ENCODE data around the gene EAF2.

Gene EAF2

GRCh38 chr3:121819236-121819635, 15.8 kb upstream of the EAF2 start:
- H3K4me3 ChIP-seq (ENCODE audit: low read depth in 1 of 2, low read length in 2 of 2): no peak overlapping the region
- no peaks in the 10 kb centered on the region for H3K4me1 ChIP-seq (ENCODE audit: control insufficient read depth in 1 of 2, insufficient read depth in 2 of 2, low read length in 2 of 2)
- peaks cover 6 to 16% of the 10 kb centered on the region in 2 donors for H3K9me3 ChIP-seq (ENCODE audit: control insufficient read depth in 1 of 2, low read length in 2 of 2)
- no peak overlapping the region for H3K9ac ChIP-seq (ENCODE audit: low read depth in 1 of 2, low read length in 2 of 2)
- no peaks in the 10 kb centered on the region for H3K27me3 ChIP-seq (ENCODE audit: control insufficient read depth in 1 of 2, insufficient read depth in 2 of 2, low read length in 2 of 2)
- H3K27ac ChIP-seq (ENCODE audit: low read depth, low read length): no peak overlapping the region
- peaks cover 8 to 41% of the 10 kb centered on the region in 2 donors for H3K36me3 ChIP-seq (ENCODE audit: control insufficient read depth in 1 of 2, insufficient read depth in 2 of 2, low read length in 2 of 2)

GRCh38 chr3:121821421-121822199, 13.4 kb upstream of the EAF2 start:
- Histone ChIP-seq H3K27me3 (ENCODE audit: control insufficient read depth in 1 of 2, insufficient read depth in 2 of 2, low read length in 2 of 2) (no peaks in the 10 kb centered on the region), H3K36me3 (ENCODE audit: control insufficient read depth in 1 of 2, insufficient read depth in 2 of 2, low read length in 2 of 2) (peaks cover 13 to 62% of the 10 kb centered on the region in 2 donors), H3K4me3 (ENCODE audit: low read depth in 1 of 2, low read length in 2 of 2) (no peak overlapping the region)

GRCh38 chr3:121822973-121823372, 12.0 kb upstream of the EAF2 start:
- Histone ChIP-seq H3K4me1 (ENCODE audit: control insufficient read depth in 1 of 2, insufficient read depth in 2 of 2, low read length in 2 of 2) (peaks cover 0 to under 1% of the 10 kb centered on the region in 2 donors), H3K9ac (ENCODE audit: low read depth in 1 of 2, low read length in 2 of 2) (no peak overlapping the region), H3K4me3 (ENCODE audit: low read depth in 1 of 2, low read length in 2 of 2) (no peak overlapping the region), H3K27ac (ENCODE audit: low read depth, low read length) (no peak overlapping the region), H3K36me3 (ENCODE audit: control insufficient read depth in 1 of 2, insufficient read depth in 2 of 2, low read length in 2 of 2) (peaks cover 17 to 67% of the 10 kb centered on the region in 2 donors), H3K27me3 (ENCODE audit: control insufficient read depth in 1 of 2, insufficient read depth in 2 of 2, low read length in 2 of 2) (no peaks in the 10 kb centered on the region), H3K9me3 (ENCODE audit: control insufficient read depth in 1 of 2, low read length in 2 of 2) (peaks cover 6 to 11% of the 10 kb centered on the region in 2 donors)

More at GRCh38 chr3:121821421-121822199, 13.4 kb upstream of the EAF2 start:
- H3K27ac ChIP-seq (ENCODE audit: low read depth, low read length): no peak overlapping the region
- H3K9ac ChIP-seq (ENCODE audit: low read depth in 1 of 2, low read length in 2 of 2): no peak overlapping the region
- H3K9me3 ChIP-seq (ENCODE audit: control insufficient read depth in 1 of 2, low read length in 2 of 2): peaks cover 6 to 16% of the 10 kb centered on the region in 2 donors
- no peaks in the 10 kb centered on the region for H3K4me1 ChIP-seq (ENCODE audit: control insufficient read depth in 1 of 2, insufficient read depth in 2 of 2, low read length in 2 of 2)

- H3K36me3 ChIP-seq (ENCODE audit: control insufficient read depth in 1 of 2, insufficient read depth in 2 of 2, low read length in 2 of 2): peaks cover 2 to 15% of the 10 kb centered on the region in 2 donors
- no peaks in the 10 kb centered on the region for H3K9me3 ChIP-seq (ENCODE audit: control insufficient read depth in 1 of 2, low read length in 2 of 2)
- H3K27ac ChIP-seq (ENCODE audit: low read depth, low read length): peak overlapping the region; percentile 60
- H3K27me3 ChIP-seq (ENCODE audit: control insufficient read depth in 1 of 2, insufficient read depth in 2 of 2, low read length in 2 of 2): no peaks in the 10 kb centered on the region
- H3K9ac ChIP-seq (ENCODE audit: low read depth in 1 of 2, low read length in 2 of 2): peak overlapping the region; percentile 84 to 87
- peaks cover 14 to 26% of the 10 kb centered on the region in 2 donors for H3K4me1 ChIP-seq (ENCODE audit: control insufficient read depth in 1 of 2, insufficient read depth in 2 of 2, low read length in 2 of 2)
- peak overlapping the region; percentile 89 to 90 for H3K4me3 ChIP-seq (ENCODE audit: low read depth in 1 of 2, low read length in 2 of 2)
Measured at GRCh38 chr3:121834157-121834670, 795 bp upstream of the EAF2 start.

GRCh38 chr3:121835465-121835801, 424 bp downstream of the EAF2 start:
- Histone ChIP-seq H3K4me1 (ENCODE audit: control insufficient read depth in 1 of 2, insufficient read depth in 2 of 2, low read length in 2 of 2) (peaks cover 14 to 22% of the 10 kb centered on the region in 2 donors), H3K36me3 (ENCODE audit: control insufficient read depth in 1 of 2, insufficient read depth in 2 of 2, low read length in 2 of 2) (peaks cover 0 to 11% of the 10 kb centered on the region in 2 donors), H3K27me3 (ENCODE audit: control insufficient read depth in 1 of 2, insufficient read depth in 2 of 2, low read length in 2 of 2) (no peaks in the 10 kb centered on the region), H3K4me3 (ENCODE audit: low read depth in 1 of 2, low read length in 2 of 2) (peak overlapping the region; percentile 89 to 90), H3K9me3 (ENCODE audit: control insufficient read depth in 1 of 2, low read length in 2 of 2) (no peaks in the 10 kb centered on the region), H3K27ac (ENCODE audit: low read depth, low read length) (peak overlapping the region; percentile 75), H3K9ac (ENCODE audit: low read depth in 1 of 2, low read length in 2 of 2) (peak overlapping the region; percentile 87 to 93)

- H3K36me3 ChIP-seq (ENCODE audit: control insufficient read depth in 1 of 2, insufficient read depth in 2 of 2, low read length in 2 of 2): peaks cover 0 to 9% of the 10 kb centered on the region in 2 donors
- H3K27me3 ChIP-seq (ENCODE audit: control insufficient read depth in 1 of 2, insufficient read depth in 2 of 2, low read length in 2 of 2): no peaks in the 10 kb centered on the region
- H3K4me1 ChIP-seq (ENCODE audit: control insufficient read depth in 1 of 2, insufficient read depth in 2 of 2, low read length in 2 of 2): peaks cover 14 to 22% of the 10 kb centered on the region in 2 donors
- no peaks in the 10 kb centered on the region for H3K9me3 ChIP-seq (ENCODE audit: control insufficient read depth in 1 of 2, low read length in 2 of 2)
- H3K27ac ChIP-seq (ENCODE audit: low read depth, low read length): no peak overlapping the region
- H3K9ac ChIP-seq (ENCODE audit: low read depth in 1 of 2, low read length in 2 of 2): peak overlapping the region in 1 of 2 donors; percentile 93
- H3K4me3 ChIP-seq (ENCODE audit: low read depth in 1 of 2, low read length in 2 of 2): peak overlapping the region; percentile 89 to 90
Measured at GRCh38 chr3:121836064-121836463, 1.1 kb downstream of the EAF2 start.

GRCh38 chr3:121836481-121836880, 1.5 kb downstream of the EAF2 start:
- Histone ChIP-seq H3K4me3 (ENCODE audit: low read depth in 1 of 2, low read length in 2 of 2) (peak overlapping the region; percentile 89 to 90), H3K4me1 (ENCODE audit: control insufficient read depth in 1 of 2, insufficient read depth in 2 of 2, low read length in 2 of 2) (peaks cover 14 to 22% of the 10 kb centered on the region in 2 donors), H3K27ac (ENCODE audit: low read depth, low read length) (no peak overlapping the region)

GRCh38 chr3:121839962-121840361, 5.0 kb downstream of the EAF2 start:
- Histone ChIP-seq H3K27me3 (ENCODE audit: control insufficient read depth in 1 of 2, insufficient read depth in 2 of 2, low read length in 2 of 2) (no peaks in the 10 kb centered on the region), H3K4me1 (ENCODE audit: control insufficient read depth in 1 of 2, insufficient read depth in 2 of 2, low read length in 2 of 2) (peaks cover 8 to 12% of the 10 kb centered on the region in 2 donors), H3K36me3 (ENCODE audit: control insufficient read depth in 1 of 2, insufficient read depth in 2 of 2, low read length in 2 of 2) (no peaks in the 10 kb centered on the region), H3K4me3 (ENCODE audit: low read depth in 1 of 2, low read length in 2 of 2) (no peak overlapping the region), H3K27ac (ENCODE audit: low read depth, low read length) (no peak overlapping the region), H3K9ac (ENCODE audit: low read depth in 1 of 2, low read length in 2 of 2) (no peak overlapping the region), H3K9me3 (ENCODE audit: control insufficient read depth in 1 of 2, low read length in 2 of 2) (no peaks in the 10 kb centered on the region)

More at GRCh38 chr3:121836481-121836880, 1.5 kb downstream of the EAF2 start:
- no peaks in the 10 kb centered on the region for H3K27me3 ChIP-seq (ENCODE audit: control insufficient read depth in 1 of 2, insufficient read depth in 2 of 2, low read length in 2 of 2)
- no peak overlapping the region for H3K9ac ChIP-seq (ENCODE audit: low read depth in 1 of 2, low read length in 2 of 2)
- peaks cover 0 to 5% of the 10 kb centered on the region in 2 donors for H3K36me3 ChIP-seq (ENCODE audit: control insufficient read depth in 1 of 2, insufficient read depth in 2 of 2, low read length in 2 of 2)
- no peaks in the 10 kb centered on the region for H3K9me3 ChIP-seq (ENCODE audit: control insufficient read depth in 1 of 2, low read length in 2 of 2)

GRCh38 chr3:121844892-121845291, 9.9 kb downstream of the EAF2 start:
- Histone ChIP-seq H3K27ac (ENCODE audit: low read depth, low read length) (no peak overlapping the region), H3K27me3 (ENCODE audit: control insufficient read depth in 1 of 2, insufficient read depth in 2 of 2, low read length in 2 of 2) (no peaks in the 10 kb centered on the region), H3K4me3 (ENCODE audit: low read depth in 1 of 2, low read length in 2 of 2) (no peak overlapping the region), H3K36me3 (ENCODE audit: control insufficient read depth in 1 of 2, insufficient read depth in 2 of 2, low read length in 2 of 2) (no peaks in the 10 kb centered on the region), H3K4me1 (ENCODE audit: control insufficient read depth in 1 of 2, insufficient read depth in 2 of 2, low read length in 2 of 2) (peaks cover 0 to 3% of the 10 kb centered on the region in 2 donors), H3K9ac (ENCODE audit: low read depth in 1 of 2, low read length in 2 of 2) (no peak overlapping the region), H3K9me3 (ENCODE audit: control insufficient read depth in 1 of 2, low read length in 2 of 2) (no peaks in the 10 kb centered on the region)

- H3K27ac ChIP-seq (ENCODE audit: low read depth, low read length): no peak overlapping the region
- peaks cover 3 to 4% of the 10 kb centered on the region in 2 donors for H3K4me1 ChIP-seq (ENCODE audit: control insufficient read depth in 1 of 2, insufficient read depth in 2 of 2, low read length in 2 of 2)
- no peak overlapping the region for H3K9ac ChIP-seq (ENCODE audit: low read depth in 1 of 2, low read length in 2 of 2)
- H3K4me3 ChIP-seq (ENCODE audit: low read depth in 1 of 2, low read length in 2 of 2): no peak overlapping the region
- H3K9me3 ChIP-seq (ENCODE audit: control insufficient read depth in 1 of 2, low read length in 2 of 2): no peaks in the 10 kb centered on the region
- peaks cover 0 to 13% of the 10 kb centered on the region in 2 donors for H3K36me3 ChIP-seq (ENCODE audit: control insufficient read depth in 1 of 2, insufficient read depth in 2 of 2, low read length in 2 of 2)
- H3K27me3 ChIP-seq (ENCODE audit: control insufficient read depth in 1 of 2, insufficient read depth in 2 of 2, low read length in 2 of 2): no peaks in the 10 kb centered on the region
Measured at GRCh38 chr3:121852256-121852655, 17.2 kb downstream of the EAF2 start.
